Loucy (cell line): ENCODE measurements around the gene KIF26A.

Experiments used
- CTCF ChIP-seq: fragments of 200-600 bp; sonication (generic); conservative IDR thresholded peaks from 2 replicates; pipeline ENCODE4 v1.5.1; 2014; ENCODE audit warnings: mild to moderate bottlenecking, antibody characterized with exemption, low read length
- EZH2phosphoT487 ChIP-seq: fragments of 200-600 bp; IDR thresholded peaks from 2 replicates; pipeline ENCODE4 v1.6.1; 2018; ENCODE audit warnings: antibody characterized with exemption, mild to moderate bottlenecking, moderate library complexity, borderline replicate concordance

- TF ChIP-seq CTCF: no peak
- no peak for TF ChIP-seq EZH2phosphoT487
These were observed 1.2 kb downstream of the KIF26A start for GRCh38 chr14:104139460-104140212.
